Left ventricle myocardium inferior (tissue), 1 donor: ENCODE results near the gene CEP104. TPM values are rescaled to one million over a fixed set of nuclear protein-coding genes. Genes with fewer than 3 reads are reported as not detected.

Experiments
- DNase-seq: peaks from one replicate; pipeline ENCODE4 v3.0.0-alpha.2; 2020
- H3K27ac ChIP-seq: fragments of 200-600 bp; replicated peaks from 2 replicates; pipeline ENCODE4 v1.8.0; 2021
- H3K27me3 ChIP-seq: fragments of 200-600 bp; 2 replicates; pipeline ENCODE4 v1.8.0; 2021; ENCODE audit warnings: low read depth
- H3K36me3 ChIP-seq: fragments of 200-600 bp; 2 replicates; pipeline ENCODE4 v1.8.0; 2021
- H3K4me1 ChIP-seq: fragments of 200-600 bp; 2 replicates; pipeline ENCODE4 v1.8.0; 2021
- H3K4me3 ChIP-seq: fragments of 200-600 bp; 2 replicates; pipeline ENCODE4 v1.8.0; 2021; ENCODE audit warnings: mild to moderate bottlenecking, moderate library complexity
- H3K9me3 ChIP-seq: fragments of 200-600 bp; replicated peaks from 2 replicates; pipeline ENCODE4 v1.8.0; 2021
- CTCF ChIP-seq: fragments of 200-600 bp; IDR thresholded peaks from 2 replicates; pipeline ENCODE4 v1.8.0; 2021; ENCODE audit warnings: antibody characterized with exemption, mild to moderate bottlenecking, borderline replicate concordance
- intact Hi-C: fragments of 100-400 bp; cut with micrococcal nuclease; formaldehyde crosslinking; loops from one replicate; pipeline ENCODE4 v1.11.0; 2022
- total RNA-seq: library from RNA; stranded (reverse); fragmentation: NEBNext Ultra II Directional; extraction: Animal tissue kit (Norgen Biotek cat#: 25700); gene quantifications from one replicate; pipeline ENCODE4 v1.2.1, GENCODE V29; 2021
- donor health status: DM: no; HTN: yes; CAD: no; lungs with severe emphysema.

The CEP104 gene
- total RNA-seq, 1 donor from 2014 or later, result 32.2 TPM

GRCh38 chr1:3831689-3832088, 25.3 kb downstream of the CEP104 start:
- TF ChIP-seq CTCF, result no peak
- Histone ChIP-seq H3K27me3 (no peaks in the 10 kb centered on the region), H3K4me3 (no peak overlapping the region), H3K9me3 (no peaks in the 10 kb centered on the region), H3K4me1 (no peaks in the 10 kb centered on the region), H3K27ac (no peak overlapping the region), H3K36me3 (peaks cover 94% of the 10 kb centered on the region)
- intact Hi-C loops, result no loop called here
- DNase-seq, result no peak

- TF ChIP-seq CTCF, result no peak
- H3K4me1 ChIP-seq, result no peaks in the 10 kb centered on the region
- no peak for DNase-seq
- H3K27ac ChIP-seq, result no peak overlapping the region
- no peaks in the 10 kb centered on the region for H3K9me3 ChIP-seq
- H3K4me3 ChIP-seq, result no peak overlapping the region
- intact Hi-C loops, result no loop called here
- peaks cover 94% of the 10 kb centered on the region for H3K36me3 ChIP-seq
- H3K27me3 ChIP-seq, result no peaks in the 10 kb centered on the region
Observed at GRCh38 chr1:3828391-3828790, 28.6 kb downstream of the CEP104 start.

GRCh38 chr1:3827813-3828307, 29.2 kb downstream of the CEP104 start:
- Histone ChIP-seq H3K4me1 (no peaks in the 10 kb centered on the region), H3K27ac (no peak overlapping the region), H3K9me3 (no peaks in the 10 kb centered on the region), H3K4me3 (no peak overlapping the region), H3K27me3 (no peaks in the 10 kb centered on the region), H3K36me3 (peaks cover 96% of the 10 kb centered on the region)
- intact Hi-C loops, result no loop called here
- DNase-seq, result no peak
- TF ChIP-seq CTCF, result no peak

- no peaks in the 10 kb centered on the region for H3K4me1 ChIP-seq
- no peaks in the 10 kb centered on the region for H3K27me3 ChIP-seq
- no peak for TF ChIP-seq CTCF
- DNase-seq, result no peak
- intact Hi-C loops, result no loop called here
- no peak overlapping the region for H3K27ac ChIP-seq
- no peaks in the 10 kb centered on the region for H3K9me3 ChIP-seq
- peaks cover 97% of the 10 kb centered on the region for H3K36me3 ChIP-seq
- H3K4me3 ChIP-seq, result no peak overlapping the region
Observed at GRCh38 chr1:3825356-3825755, 31.7 kb downstream of the CEP104 start.

- no peaks in the 10 kb centered on the region for H3K9me3 ChIP-seq
- TF ChIP-seq CTCF, result no peak
- H3K4me3 ChIP-seq, result no peak overlapping the region
- no peaks in the 10 kb centered on the region for H3K4me1 ChIP-seq
- DNase-seq, result no peak
- no peak overlapping the region for H3K27ac ChIP-seq
- peaks cover 97% of the 10 kb centered on the region for H3K36me3 ChIP-seq
- intact Hi-C loops, result no loop called here
- no peaks in the 10 kb centered on the region for H3K27me3 ChIP-seq
Observed at GRCh38 chr1:3824650-3825049, 32.4 kb downstream of the CEP104 start.

GRCh38 chr1:3822421-3822820, 34.6 kb downstream of the CEP104 start:
- Histone ChIP-seq H3K4me1 (no peaks in the 10 kb centered on the region), H3K4me3 (no peak overlapping the region), H3K9me3 (no peaks in the 10 kb centered on the region), H3K27ac (no peak overlapping the region), H3K27me3 (no peaks in the 10 kb centered on the region), H3K36me3 (peaks cover 87% of the 10 kb centered on the region)
- no peak for TF ChIP-seq CTCF
- intact Hi-C loops, result no loop called here
- DNase-seq, result no peak
